ENCODE measurements around the gene GALNTL6.

GALNTL6 gene

DNA sequence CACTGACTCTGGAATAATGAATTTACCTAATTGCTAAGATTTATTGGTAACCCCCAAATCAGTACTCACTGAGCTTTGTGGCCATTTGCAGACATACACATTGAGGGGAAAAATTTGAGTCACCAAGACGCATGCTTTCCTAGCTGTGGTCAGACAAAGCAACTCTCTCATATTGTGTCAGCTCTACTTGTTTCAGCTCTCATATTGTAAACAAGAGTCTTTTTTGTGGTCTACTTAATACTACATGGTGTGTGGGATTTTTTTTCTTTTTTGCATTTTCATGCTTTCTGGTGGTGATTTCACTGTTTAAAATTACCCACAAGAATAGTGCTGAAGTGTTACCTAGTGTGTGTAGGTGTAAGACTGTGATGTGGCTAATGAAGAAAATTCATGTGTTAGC lies 927.2 kb downstream of the GALNTL6 start:
- peaks cover 2% of the 10 kb centered on the region; the same call in 1 of the 2 replicates for H3K9me3 ChIP-seq (ENCODE audit: insufficient read depth, low read length)
- H3K4me3 ChIP-seq (ENCODE audit: insufficient read length, low read depth), result no peak overlapping the region
- H3K4me1 ChIP-seq (ENCODE audit: insufficient read depth, insufficient read length), result no peaks in the 10 kb centered on the region
- H3K9ac ChIP-seq (ENCODE audit: insufficient read length, low read depth), result no peak overlapping the region
- no peaks in the 10 kb centered on the region for H3K27me3 ChIP-seq (ENCODE audit: insufficient read depth, insufficient read length)
- TF ChIP-seq YY1 (IDR thresholded peaks at IDR 0.05; ENCODE audit: insufficient read depth, insufficient read length) (no peak), ZNF274 (IDR thresholded peaks at IDR 0.05; ENCODE audit: low read depth, low read length) (no peak), SUZ12 (IDR thresholded peaks at IDR 0.05; ENCODE audit: extremely low read depth, insufficient read depth, insufficient read length) (no peak)
- H3K36me3 ChIP-seq (ENCODE audit: insufficient read depth, insufficient read length, low read length), result no peaks in the 10 kb centered on the region
- no peak for DNase-seq (ENCODE audit: low read depth, low spot score)

DNA sequence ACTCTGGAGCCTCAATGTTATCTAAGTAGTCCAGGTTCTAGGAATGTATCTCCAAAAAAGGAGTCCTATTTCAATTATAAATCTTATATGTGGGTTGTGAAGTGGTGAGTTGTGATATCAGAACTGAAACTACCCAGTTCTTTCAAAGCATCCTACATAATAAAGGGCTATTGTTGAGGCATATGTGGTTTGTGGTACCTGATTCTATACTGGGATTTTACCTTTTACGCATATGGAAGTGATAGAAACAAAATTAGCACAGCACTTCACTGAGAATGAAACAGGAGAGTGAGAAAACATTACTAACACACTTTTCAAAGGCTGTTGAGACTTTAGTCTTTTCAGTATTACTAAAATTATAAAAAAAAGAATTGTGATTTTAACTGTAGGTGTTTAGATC lies 937.7 kb downstream of the GALNTL6 start:
- Histone ChIP-seq H3K9ac (ENCODE audit: insufficient read length, low read depth) (no peak overlapping the region), H3K27me3 (ENCODE audit: insufficient read depth, insufficient read length) (no peaks in the 10 kb centered on the region), H3K9me3 (ENCODE audit: insufficient read depth, low read length) (no peaks in the 10 kb centered on the region), H3K4me3 (ENCODE audit: insufficient read length, low read depth) (no peak overlapping the region), H3K36me3 (ENCODE audit: insufficient read depth, insufficient read length, low read length) (no peaks in the 10 kb centered on the region), H3K4me1 (ENCODE audit: insufficient read depth, insufficient read length) (no peaks in the 10 kb centered on the region)
- TF ChIP-seq SUZ12 (IDR thresholded peaks at IDR 0.05; ENCODE audit: extremely low read depth, insufficient read depth, insufficient read length) (no peak), ZNF274 (IDR thresholded peaks at IDR 0.05; ENCODE audit: low read depth, low read length) (no peak), YY1 (IDR thresholded peaks at IDR 0.05; ENCODE audit: insufficient read depth, insufficient read length) (no peak)
- DNase-seq (ENCODE audit: low read depth, low spot score), result no peak

GRCh38 chr4:172751550-172751949 lies 938.3 kb downstream of the GALNTL6 start:
- H3K4me1 ChIP-seq (ENCODE audit: insufficient read depth, insufficient read length), result no peaks in the 10 kb centered on the region

GRCh38 chr4:172758586-172759340 lies 945.6 kb downstream of the GALNTL6 start:
- no peaks in the 10 kb centered on the region for H3K36me3 ChIP-seq (ENCODE audit: insufficient read depth, insufficient read length, low read length)
- H3K4me3 ChIP-seq (ENCODE audit: insufficient read length, low read depth), result no peak overlapping the region
- no peak for DNase-seq (ENCODE audit: low read depth, low spot score)
- TF ChIP-seq SUZ12 (IDR thresholded peaks at IDR 0.05; ENCODE audit: extremely low read depth, insufficient read depth, insufficient read length) (no peak), ZNF274 (IDR thresholded peaks at IDR 0.05; ENCODE audit: low read depth, low read length) (no peak), YY1 (IDR thresholded peaks at IDR 0.05; ENCODE audit: insufficient read depth, insufficient read length) (no peak)
- no peak overlapping the region for H3K9ac ChIP-seq (ENCODE audit: insufficient read length, low read depth)
- H3K4me1 ChIP-seq (ENCODE audit: insufficient read depth, insufficient read length), result no peaks in the 10 kb centered on the region
- H3K27me3 ChIP-seq (ENCODE audit: insufficient read depth, insufficient read length), result no peaks in the 10 kb centered on the region
- no peaks in the 10 kb centered on the region for H3K9me3 ChIP-seq (ENCODE audit: insufficient read depth, low read length)

More at GRCh38 chr4:172751550-172751949, 938.3 kb downstream of the GALNTL6 start:
- H3K36me3 ChIP-seq (ENCODE audit: insufficient read depth, insufficient read length, low read length), result no peaks in the 10 kb centered on the region
- H3K9ac ChIP-seq (ENCODE audit: insufficient read length, low read depth), result no peak overlapping the region
- no peak for TF ChIP-seq YY1 (IDR thresholded peaks at IDR 0.05; ENCODE audit: insufficient read depth, insufficient read length)
- no peak for TF ChIP-seq SUZ12 (IDR thresholded peaks at IDR 0.05; ENCODE audit: extremely low read depth, insufficient read depth, insufficient read length)
- no peak for TF ChIP-seq ZNF274 (IDR thresholded peaks at IDR 0.05; ENCODE audit: low read depth, low read length)
- H3K27me3 ChIP-seq (ENCODE audit: insufficient read depth, insufficient read length), result no peaks in the 10 kb centered on the region
- no peaks in the 10 kb centered on the region for H3K9me3 ChIP-seq (ENCODE audit: insufficient read depth, low read length)
- no peak for DNase-seq (ENCODE audit: low read depth, low spot score)
- H3K4me3 ChIP-seq (ENCODE audit: insufficient read length, low read depth), result no peak overlapping the region

DNA sequence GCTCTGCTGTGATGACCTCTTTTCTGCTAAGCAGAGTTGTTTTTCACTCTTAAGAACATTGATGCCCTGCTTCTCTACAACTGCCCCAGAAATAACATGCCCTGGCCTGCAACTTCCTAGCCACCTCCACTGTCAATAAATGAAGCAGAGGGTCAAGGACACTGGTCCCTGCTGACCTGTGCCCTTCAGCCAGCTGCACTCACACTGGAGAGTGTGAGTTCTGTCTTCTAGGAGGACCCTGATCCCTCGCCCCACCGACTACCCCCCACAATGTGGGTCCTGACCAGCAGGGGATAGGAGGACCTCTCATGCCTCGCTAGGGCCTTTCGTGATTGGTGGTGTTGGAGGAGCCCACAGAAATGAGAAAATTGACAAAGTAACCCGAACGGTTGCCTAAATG lies 947.3 kb downstream of the GALNTL6 start:
- TF ChIP-seq YY1 (IDR thresholded peaks at IDR 0.05; ENCODE audit: insufficient read depth, insufficient read length), result no peak
- TF ChIP-seq ZNF274 (IDR thresholded peaks at IDR 0.05; ENCODE audit: low read depth, low read length), result no peak
- no peak for TF ChIP-seq SUZ12 (IDR thresholded peaks at IDR 0.05; ENCODE audit: extremely low read depth, insufficient read depth, insufficient read length)
- no peak overlapping the region for H3K4me3 ChIP-seq (ENCODE audit: insufficient read length, low read depth)
- no peaks in the 10 kb centered on the region for H3K27me3 ChIP-seq (ENCODE audit: insufficient read depth, insufficient read length)
- no peaks in the 10 kb centered on the region for H3K4me1 ChIP-seq (ENCODE audit: insufficient read depth, insufficient read length)
- DNase-seq (ENCODE audit: low read depth, low spot score), result no peak
- H3K9ac ChIP-seq (ENCODE audit: insufficient read length, low read depth), result no peak overlapping the region
- H3K36me3 ChIP-seq (ENCODE audit: insufficient read depth, insufficient read length, low read length), result no peaks in the 10 kb centered on the region
- H3K9me3 ChIP-seq (ENCODE audit: insufficient read depth, low read length), result no peaks in the 10 kb centered on the region

DNA sequence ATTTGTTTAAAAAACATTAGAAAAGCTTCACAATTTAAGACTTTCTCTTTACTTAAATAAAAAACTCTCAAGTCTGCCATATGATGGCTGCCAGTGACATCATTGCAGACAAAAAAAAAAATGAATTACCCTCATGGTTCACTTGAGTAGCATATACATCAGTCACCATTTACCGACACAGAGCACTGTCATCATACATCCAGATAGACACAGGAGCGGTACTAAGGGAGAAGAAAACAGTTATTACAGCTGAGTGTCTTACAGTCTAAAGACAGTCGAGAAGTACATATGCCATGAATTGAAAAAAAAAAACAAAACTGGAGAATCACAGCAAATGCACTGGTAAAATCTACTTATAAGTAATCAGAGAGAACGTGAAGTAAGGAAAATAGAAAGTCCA lies 949.7 kb downstream of the GALNTL6 start:
- Histone ChIP-seq H3K4me1 (ENCODE audit: insufficient read depth, insufficient read length) (no peaks in the 10 kb centered on the region), H3K36me3 (ENCODE audit: insufficient read depth, insufficient read length, low read length) (no peaks in the 10 kb centered on the region), H3K4me3 (ENCODE audit: insufficient read length, low read depth) (no peak overlapping the region), H3K27me3 (ENCODE audit: insufficient read depth, insufficient read length) (no peaks in the 10 kb centered on the region), H3K9ac (ENCODE audit: insufficient read length, low read depth) (no peak overlapping the region), H3K9me3 (ENCODE audit: insufficient read depth, low read length) (no peaks in the 10 kb centered on the region)
- TF ChIP-seq ZNF274 (IDR thresholded peaks at IDR 0.05; ENCODE audit: low read depth, low read length) (no peak), SUZ12 (IDR thresholded peaks at IDR 0.05; ENCODE audit: extremely low read depth, insufficient read depth, insufficient read length) (no peak), YY1 (IDR thresholded peaks at IDR 0.05; ENCODE audit: insufficient read depth, insufficient read length) (no peak)
- DNase-seq (ENCODE audit: low read depth, low spot score), result no peak

DNA sequence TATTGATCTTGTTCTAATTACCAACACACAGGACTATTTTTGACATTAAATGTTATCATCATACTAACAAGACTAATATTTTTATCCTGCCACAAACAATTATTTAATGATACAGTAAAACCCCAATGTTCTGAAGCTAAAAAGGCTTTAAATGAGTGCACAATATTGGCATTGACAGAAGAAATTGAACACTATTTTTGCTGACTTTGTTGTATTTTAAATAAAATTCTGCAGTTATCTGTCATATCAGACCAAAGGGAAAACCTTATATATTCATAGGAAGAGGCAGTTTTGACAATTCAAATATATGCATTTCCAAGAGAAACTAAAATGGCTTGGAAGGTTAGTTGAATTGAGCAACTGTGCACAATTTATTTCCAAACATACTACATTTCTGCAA lies 957.6 kb downstream of the GALNTL6 start:
- Histone ChIP-seq H3K27me3 (ENCODE audit: insufficient read depth, insufficient read length) (no peaks in the 10 kb centered on the region), H3K4me3 (ENCODE audit: insufficient read length, low read depth) (no peak overlapping the region), H3K9ac (ENCODE audit: insufficient read length, low read depth) (no peak overlapping the region), H3K36me3 (ENCODE audit: insufficient read depth, insufficient read length, low read length) (no peaks in the 10 kb centered on the region), H3K4me1 (ENCODE audit: insufficient read depth, insufficient read length) (no peaks in the 10 kb centered on the region), H3K9me3 (ENCODE audit: insufficient read depth, low read length) (no peaks in the 10 kb centered on the region)
- DNase-seq (ENCODE audit: low read depth, low spot score), result no peak
- TF ChIP-seq SUZ12 (IDR thresholded peaks at IDR 0.05; ENCODE audit: extremely low read depth, insufficient read depth, insufficient read length) (no peak), ZNF274 (IDR thresholded peaks at IDR 0.05; ENCODE audit: low read depth, low read length) (no peak), YY1 (IDR thresholded peaks at IDR 0.05; ENCODE audit: insufficient read depth, insufficient read length) (no peak)
